ENCODE measurements around the gene BLNK. TPM values are rescaled to one million over a fixed set of nuclear protein-coding genes. Genes with fewer than 3 reads are reported as not detected.
A peak's percentile ranks its signal among the peaks of the same experiment; 100 is the strongest.
"Not testable (repeated sequence)": the region's sequence is repeated elsewhere in the genome, so short reads cannot be mapped to it uniquely, and the experiment has no call there.

The BLNK gene
- total RNA-seq, 1 donor from 2014 or later: 267 TPM

GRCh38 chr10:96201525-96201924, 69.8 kb downstream of the BLNK start:
- no peak overlapping the region for H3K27ac Mint-ChIP-seq
- TF ChIP-seq CTCF (IDR thresholded peaks at IDR 0.05): no peak
- H3K4me3 Mint-ChIP-seq: no peak overlapping the region
- peaks cover 89% of the 10 kb centered on the region for H3K36me3 Mint-ChIP-seq (ENCODE audit: low read depth)
- no peaks in the 10 kb centered on the region for H3K27me3 Mint-ChIP-seq
- no peak for ATAC-seq (ENCODE audit: low read depth)
- no peaks in the 10 kb centered on the region for H3K9me3 Mint-ChIP-seq
- intact Hi-C loops (cut with micrococcal nuclease): loop anchor here (5.0 kb wide), 1 partner anchor 184 kb away; no protein-coding TSS in a partner anchor
- ChIA-PET CTCF (no interaction called here), POLR2A (no interaction called here)
- no peak for DNase-seq
- no peaks in the 10 kb centered on the region for H3K4me1 Mint-ChIP-seq

GRCh38 chr10:96189505-96189904, 81.9 kb downstream of the BLNK start:
- DNase-seq; H3K27me3 Mint-ChIP-seq; ATAC-seq (ENCODE audit: low read depth); POLR2A ChIA-PET; H3K4me1 Mint-ChIP-seq; H3K4me3 Mint-ChIP-seq; CTCF ChIA-PET; intact Hi-C loops (cut with micrococcal nuclease): not testable (repeated sequence)
- H3K9me3 Mint-ChIP-seq: peaks cover 29% of the 10 kb centered on the region
- H3K36me3 Mint-ChIP-seq (ENCODE audit: low read depth): peaks cover 55% of the 10 kb centered on the region
- H3K27ac Mint-ChIP-seq: peak overlapping the region; percentile 19

GRCh38 chr10:96188916-96189315, 82.5 kb downstream of the BLNK start:
- ChIA-PET POLR2A (no interaction called here), CTCF (no interaction called here)
- H3K4me3 Mint-ChIP-seq: no peak overlapping the region
- H3K27me3 Mint-ChIP-seq: no peaks in the 10 kb centered on the region
- peaks cover 49% of the 10 kb centered on the region for H3K36me3 Mint-ChIP-seq (ENCODE audit: low read depth)
- no peaks in the 10 kb centered on the region for H3K4me1 Mint-ChIP-seq
- intact Hi-C loops (cut with micrococcal nuclease): no loop called here
- H3K9me3 Mint-ChIP-seq: peaks cover 33% of the 10 kb centered on the region
- TF ChIP-seq CTCF (IDR thresholded peaks at IDR 0.05): no peak
- no peak overlapping the region for H3K27ac Mint-ChIP-seq
- ATAC-seq (ENCODE audit: low read depth) (no peak), DNase-seq (no peak)

- CTCF ChIA-PET: no interaction called here
- H3K4me1 Mint-ChIP-seq: no peaks in the 10 kb centered on the region
- no peaks in the 10 kb centered on the region for H3K27me3 Mint-ChIP-seq
Observed at GRCh38 chr10:96188421-96188820, 82.9 kb downstream of the BLNK start.

GRCh38 chr10:96176985-96177384, 94.4 kb downstream of the BLNK start:
- Mint-ChIP-seq H3K27ac (no peak overlapping the region), H3K4me1 (no peaks in the 10 kb centered on the region), H3K36me3 (ENCODE audit: low read depth) (peaks cover 2% of the 10 kb centered on the region), H3K27me3 (no peaks in the 10 kb centered on the region), H3K9me3 (peaks cover 41% of the 10 kb centered on the region), H3K4me3 (no peak overlapping the region)
- TF ChIP-seq CTCF (IDR thresholded peaks at IDR 0.05): no peak
- no peak for DNase-seq
- CTCF ChIA-PET: interaction anchor here (0.7 kb wide), 1 partner anchor 19 kb away, joined by 3 read pairs; no protein-coding TSS in a partner anchor
- intact Hi-C loops (cut with micrococcal nuclease): no loop called here
- POLR2A ChIA-PET: no interaction called here
- no peak for ATAC-seq (ENCODE audit: low read depth)

More at GRCh38 chr10:96188421-96188820, 82.9 kb downstream of the BLNK start:
- DNase-seq: no peak
- Mint-ChIP-seq H3K27ac (no peak overlapping the region), H3K36me3 (ENCODE audit: low read depth) (peaks cover 44% of the 10 kb centered on the region), H3K9me3 (peaks cover 37% of the 10 kb centered on the region), H3K4me3 (no peak overlapping the region)
- no peak for TF ChIP-seq CTCF (IDR thresholded peaks at IDR 0.05)
- ATAC-seq (ENCODE audit: low read depth): no peak
- POLR2A ChIA-PET: no interaction called here
- intact Hi-C loops (cut with micrococcal nuclease): no loop called here

- Mint-ChIP-seq H3K9me3 (peaks cover 40% of the 10 kb centered on the region), H3K4me1 (no peaks in the 10 kb centered on the region)
- POLR2A ChIA-PET: no interaction called here
Observed at GRCh38 chr10:96172666-96173065, 98.7 kb downstream of the BLNK start.

More at GRCh38 chr10:96172666-96173065, 98.7 kb downstream of the BLNK start:
- H3K36me3 Mint-ChIP-seq (ENCODE audit: low read depth): peaks cover 5% of the 10 kb centered on the region
- intact Hi-C loops (cut with micrococcal nuclease): no loop called here
- no peak overlapping the region for H3K27ac Mint-ChIP-seq
- CTCF ChIA-PET: no interaction called here
- no peak overlapping the region for H3K4me3 Mint-ChIP-seq
- no peaks in the 10 kb centered on the region for H3K27me3 Mint-ChIP-seq
- ATAC-seq (ENCODE audit: low read depth): no peak
- no peak for TF ChIP-seq CTCF (IDR thresholded peaks at IDR 0.05)
- DNase-seq: no peak
